HepG2 (cell line): Measurements from ENCODE around the gene WNT5B. TPM values are rescaled to one million over a fixed set of nuclear protein-coding genes. Genes with fewer than 3 reads are reported as not detected.

Experiments
- BATF2 ChIP-seq: sonication (generic); formaldehyde crosslinking; IDR thresholded peaks from 2 replicates; pipeline ENCODE4 v1.8.0; 2022; ENCODE audit warnings: mild to moderate bottlenecking, missing genetic modification reagents, moderate library complexity
- DNMT3B ChIP-seq: conservative IDR thresholded peaks from 2 replicates; pipeline ENCODE4 v1.6.1; 2016; ENCODE audit warnings: missing biosample characterization, control low read depth
- FOXA3 ChIP-seq: IDR thresholded peaks from 2 replicates; pipeline ENCODE4 v1.6.1; 2016; ENCODE audit warnings: missing genetic modification reagents, missing compliant biosample characterization
- GATAD1 ChIP-seq: IDR thresholded peaks from 2 replicates; pipeline ENCODE4 v1.6.1; 2016; ENCODE audit warnings: missing genetic modification reagents, missing compliant biosample characterization
- GMEB1 ChIP-seq: sonication (generic); formaldehyde crosslinking; IDR thresholded peaks from 2 replicates; pipeline ENCODE4 v1.5.1; 2020; ENCODE audit warnings: missing genetic modification reagents, mild to moderate bottlenecking, borderline replicate concordance
- GZF1 ChIP-seq: sonication (generic); formaldehyde crosslinking; IDR thresholded peaks from 2 replicates; pipeline ENCODE4 v1.5.1; 2020; ENCODE audit warnings: mild to moderate bottlenecking, missing genetic modification reagents
- MATR3 ChIP-seq: sonication (generic); formaldehyde crosslinking; IDR thresholded peaks from 2 replicates; pipeline ENCODE4 v1.4.0; 2020; ENCODE audit warnings: missing genetic modification reagents
- MIXL1 ChIP-seq: IDR thresholded peaks from 2 replicates; pipeline ENCODE4 v1.6.1; 2016
- MZF1 ChIP-seq: sonication (generic); formaldehyde crosslinking; IDR thresholded peaks from 2 replicates; pipeline ENCODE4 v1.8.1; 2023; ENCODE audit warnings: mild to moderate bottlenecking, missing genetic modification reagents, borderline replicate concordance
- NFE2L2 ChIP-seq: fragments of 150-350 bp; IDR thresholded peaks from 2 replicates; pipeline ENCODE4 v1.6.1; 2014; ENCODE audit warnings: low read length
- PRDM10 ChIP-seq: sonication (generic); formaldehyde crosslinking; IDR thresholded peaks from 2 replicates; pipeline ENCODE4 v1.4.0; 2020; ENCODE audit warnings: low read depth, missing genetic modification reagents
- RXRB ChIP-seq: IDR thresholded peaks from 2 replicates; pipeline ENCODE4 v1.6.1; 2016; ENCODE audit warnings: borderline replicate concordance, missing genetic modification reagents, missing compliant biosample characterization
- SIN3B ChIP-seq: fragments of 150-350 bp; IDR thresholded peaks from 2 replicates; pipeline ENCODE4 v1.6.1; 2014; ENCODE audit warnings: low read length
- TEAD3 ChIP-seq: optimal IDR thresholded peaks from 2 replicates; pipeline ENCODE3; 2016; ENCODE audit warnings: borderline replicate concordance
- U2AF1 ChIP-seq: fragments of 200-400 bp; formaldehyde crosslinking; optimal IDR thresholded peaks from 2 replicates; pipeline ENCODE3; 2017; ENCODE audit warnings: mild to moderate bottlenecking, low read depth, low read length
- U2AF2 ChIP-seq: fragments of 200-400 bp; formaldehyde crosslinking; IDR thresholded peaks from 2 replicates; pipeline ENCODE4 v1.6.1; 2017; ENCODE audit warnings: low read depth, mild to moderate bottlenecking, low read length
- ZBTB7A ChIP-seq: sonication (generic); formaldehyde crosslinking; IDR thresholded peaks from 2 replicates; pipeline ENCODE4 v1.8.0; 2022; ENCODE audit warnings: mild to moderate bottlenecking, missing genetic modification reagents
- ZBTB7B ChIP-seq: sonication (generic); formaldehyde crosslinking; IDR thresholded peaks from 2 replicates; pipeline ENCODE4 v1.4.0; 2020; ENCODE audit warnings: missing genetic modification reagents
- ZFY ChIP-seq: sonication (generic); formaldehyde crosslinking; IDR thresholded peaks from 2 replicates; pipeline ENCODE4 v1.4.0; 2020; ENCODE audit warnings: missing genetic modification reagents
- ZGPAT ChIP-seq: IDR thresholded peaks from 2 replicates; pipeline ENCODE4 v1.6.1; 2016; ENCODE audit warnings: mild to moderate bottlenecking
- ZNF362 ChIP-seq: sonication (generic); formaldehyde crosslinking; IDR thresholded peaks from 2 replicates; pipeline ENCODE4 v1.4.0; 2020; ENCODE audit warnings: missing genetic modification reagents, mild to moderate bottlenecking, borderline replicate concordance
- ZNF564 ChIP-seq: sonication (generic); formaldehyde crosslinking; IDR thresholded peaks from 2 replicates; pipeline ENCODE4 v1.8.1; 2023; ENCODE audit warnings: mild to moderate bottlenecking, missing genetic modification reagents
- ZNF674 ChIP-seq: sonication (generic); formaldehyde crosslinking; IDR thresholded peaks from 2 replicates; pipeline ENCODE4 v1.5.0; 2020; ENCODE audit warnings: low read depth, mild to moderate bottlenecking, missing genetic modification reagents
- polyA plus RNA-seq, 8 experiments: library from polyadenylated mRNA; depleted of rRNA in 3 of 8; stranded (reverse) in 7 of 8; unstranded in 1 of 8; fragments of >200 nt; fragmentation: Illumina TruSeq in 4 of 8; extraction: Trizol in 4 of 8; gene quantifications; 2 replicates each; pipeline versions ENCODE4 v1.2.1 to v1.2.3, GENCODE V29; 2011 to 2016; ENCODE audit warnings: low read depth in 4 of 8, missing spikeins in 1 of 8, mixed read lengths in 1 of 8; ENCODE audit not compliant: insufficient read depth in 1 of 8
- total RNA-seq, 5 experiments: library from RNA; depleted of rRNA; stranded (reverse); fragments of >200 nt; fragmentation: Illumina TruSeq; extraction: Trizol; gene quantifications; 2 replicates each; pipeline ENCODE4 v1.2.3, GENCODE V29; 2016; ENCODE audit warnings: low read depth in 1 of 5

The WNT5B gene
- total and polyA plus RNA-seq, 2 of the 13 experiments (the other 11 are each of a cell fraction or from before 2014, with no cell fraction given) = 0.04 TPM; not detected in 1

- peak; percentile 15; the same call in 1 of the 2 replicates for TF ChIP-seq ZNF362 (CRISPR knock-in tag)
- no peak for TF ChIP-seq SIN3B
- peak; percentile 28; the same call in 1 of the 2 replicates for TF ChIP-seq ZBTB7B
- TF ChIP-seq ZNF674 (CRISPR knock-in tag) = no peak
- TF ChIP-seq BATF2 (CRISPR knock-in tag) = no peak
- TF ChIP-seq PRDM10 (CRISPR knock-in tag) = 0 out of 2 replicates have a peak, but pooled peaks have one; percentile 69
- TF ChIP-seq U2AF1 = no peak
- no peak for TF ChIP-seq U2AF2
- no peak for TF ChIP-seq ZBTB7A (CRISPR knock-in tag)
- TF ChIP-seq MZF1 (CRISPR knock-in tag) = no peak
- TF ChIP-seq GZF1 (CRISPR knock-in tag) = no peak
- TF ChIP-seq FOXA3 (CRISPR knock-in tag) = peak; percentile 51
- TF ChIP-seq DNMT3B (CRISPR knock-in tag) = no peak
- TF ChIP-seq MIXL1 (CRISPR knock-in tag) = peak; percentile 54; the same call in 1 of the 2 replicates
- TF ChIP-seq RXRB = peak; percentile 85
- 0 out of 2 replicates have a peak, but pooled peaks have one; percentile 42 for TF ChIP-seq ZNF564
- peak; percentile 64 for TF ChIP-seq TEAD3
- no peak for TF ChIP-seq MATR3 (CRISPR knock-in tag)
- 0 out of 2 replicates have a peak, but pooled peaks have one; percentile 34 for TF ChIP-seq GATAD1 (CRISPR knock-in tag)
- TF ChIP-seq NFE2L2 = no peak
- peak; percentile 40; the same call in 1 of the 2 replicates for TF ChIP-seq ZFY (CRISPR knock-in tag)
- TF ChIP-seq ZGPAT (CRISPR knock-in tag) = peak; percentile 55; the same call in 1 of the 2 replicates
- no peak for TF ChIP-seq GMEB1 (CRISPR knock-in tag)
These were observed 22.9 kb upstream of the WNT5B start (continued) for GRCh38 chr12:1606021-1606622.
